ENCODE data around the gene PCOLCE2.

DNA sequence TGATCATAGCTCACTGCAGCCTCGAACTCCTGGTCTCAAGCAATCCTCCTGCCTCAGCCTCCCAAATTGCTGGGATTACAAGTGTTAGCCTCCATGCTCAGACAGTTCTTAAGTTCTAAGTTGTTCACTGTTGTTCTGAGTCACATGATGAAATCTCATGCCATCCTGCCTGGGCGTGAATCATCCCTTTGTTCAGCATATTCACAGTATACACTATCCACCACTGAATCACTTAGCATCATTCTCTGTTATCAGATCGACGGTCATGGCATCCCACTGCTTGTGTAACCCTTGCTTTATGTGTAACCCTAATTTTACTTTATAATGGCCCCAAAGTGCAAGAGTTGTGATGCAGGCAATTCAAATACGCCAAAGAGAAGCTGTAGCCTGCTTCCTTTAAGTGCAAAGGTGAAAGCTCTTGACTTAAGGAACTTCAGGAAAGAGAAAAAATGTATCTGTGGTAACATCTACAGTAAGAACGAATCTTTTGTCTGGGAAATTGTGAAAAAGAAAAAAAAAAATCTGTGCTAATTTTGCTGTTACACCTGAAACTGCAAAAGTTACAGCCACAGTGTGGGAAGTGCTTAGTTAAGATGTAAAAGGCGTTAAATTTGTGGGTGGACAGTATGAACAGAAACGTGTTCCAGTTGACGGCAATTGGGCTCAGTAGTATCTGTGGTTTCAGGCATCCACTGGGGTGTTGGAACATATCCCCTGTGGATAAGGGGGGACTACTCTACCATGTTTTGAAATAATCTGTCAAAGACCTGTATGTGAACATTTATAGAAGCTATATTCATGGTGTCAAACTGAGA, 80.6 kb downstream of the PCOLCE2 start:
- TF ChIP-seq, protein P1, sequence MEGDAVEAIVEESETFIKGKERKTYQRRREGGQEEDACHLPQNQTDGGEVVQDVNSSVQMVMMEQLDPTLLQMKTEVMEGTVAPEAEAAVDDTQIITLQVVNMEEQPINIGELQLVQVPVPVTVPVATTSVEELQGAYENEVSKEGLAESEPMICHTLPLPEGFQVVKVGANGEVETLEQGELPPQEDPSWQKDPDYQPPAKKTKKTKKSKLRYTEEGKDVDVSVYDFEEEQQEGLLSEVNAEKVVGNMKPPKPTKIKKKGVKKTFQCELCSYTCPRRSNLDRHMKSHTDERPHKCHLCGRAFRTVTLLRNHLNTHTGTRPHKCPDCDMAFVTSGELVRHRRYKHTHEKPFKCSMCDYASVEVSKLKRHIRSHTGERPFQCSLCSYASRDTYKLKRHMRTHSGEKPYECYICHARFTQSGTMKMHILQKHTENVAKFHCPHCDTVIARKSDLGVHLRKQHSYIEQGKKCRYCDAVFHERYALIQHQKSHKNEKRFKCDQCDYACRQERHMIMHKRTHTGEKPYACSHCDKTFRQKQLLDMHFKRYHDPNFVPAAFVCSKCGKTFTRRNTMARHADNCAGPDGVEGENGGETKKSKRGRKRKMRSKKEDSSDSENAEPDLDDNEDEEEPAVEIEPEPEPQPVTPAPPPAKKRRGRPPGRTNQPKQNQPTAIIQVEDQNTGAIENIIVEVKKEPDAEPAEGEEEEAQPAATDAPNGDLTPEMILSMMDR (IDR thresholded peaks at IDR 0.05; ENCODE audit: borderline replicate concordance, extremely low read depth, low read length, poor library complexity, severe bottlenecking): no peak
- TF ChIP-seq EZH2 (IDR thresholded peaks at IDR 0.05; ENCODE audit: borderline replicate concordance, low read depth, low read length, severe bottlenecking): no peak
